HG02763 (cell line): Measurements from ENCODE around the gene KRTAP10-7.
"Not testable (repeated sequence)": the region's sequence is repeated elsewhere in the genome, so short reads cannot be mapped to it uniquely, and the experiment has no call there.

Experiments used
- ATAC-seq: cut with Tn5 transposase; IDR thresholded peaks from one replicate; pipeline ENCODE4 v1.9.1; 2021; ENCODE audit warnings: mild to moderate bottlenecking, moderate library complexity; ENCODE audit not compliant: unreplicated experiment

The KRTAP10-7 gene

GRCh38 chr21:44600118-44600978 is at the start of gene KRTAP10-7:
KRTAP10-7 (plus strand) TSS chr21:44600597; CDS start chr21:44600622, 25 bp downstream.
- ATAC-seq = not testable (repeated sequence)

GRCh38 chr21:44550807-44551206 is 49.6 kb upstream of the KRTAP10-7 start:
- ATAC-seq = no peak

GRCh38 chr21:44551340-44551961 is 48.9 kb upstream of the KRTAP10-7 start, which contains the start of gene KRTAP10-2:
KRTAP10-2 (minus strand) TSS chr21:44551505; CDS start chr21:44551458, 47 bp downstream.
- no peak for ATAC-seq

- no peak for ATAC-seq
Observed at GRCh38 chr21:44552136-44552535, 48.3 kb upstream of the KRTAP10-7 start.

- ATAC-seq = no peak
Observed at GRCh38 chr21:44552681-44553080, 47.7 kb upstream of the KRTAP10-7 start.

GRCh38 chr21:44555200-44555875 is 45.1 kb upstream of the KRTAP10-7 start:
- ATAC-seq = no peak

GRCh38 chr21:44556879-44557278 is 43.5 kb upstream of the KRTAP10-7 start:
- ATAC-seq = no peak

- ATAC-seq = no peak
Observed at GRCh38 chr21:44557491-44558328, 42.7 kb upstream of the KRTAP10-7 start.

GRCh38 chr21:44558329-44558675 is 42.1 kb upstream of the KRTAP10-7 start:
- ATAC-seq = not testable (repeated sequence)

- ATAC-seq = no peak
Observed at GRCh38 chr21:44558695-44559094, 41.7 kb upstream of the KRTAP10-7 start, which contains the start of gene KRTAP10-3. KRTAP10-3 (minus strand) TSS chr21:44558795; CDS start chr21:44558715, 80 bp downstream.

GRCh38 chr21:44564099-44564498 is 36.3 kb upstream of the KRTAP10-7 start:
- ATAC-seq = no peak

GRCh38 chr21:44564886-44565598 is 35.4 kb upstream of the KRTAP10-7 start:
- ATAC-seq = no peak

- ATAC-seq = no peak
Observed at GRCh38 chr21:44566403-44566802, 34.0 kb upstream of the KRTAP10-7 start.

- no peak for ATAC-seq
Observed at GRCh38 chr21:44567481-44568171, 32.8 kb upstream of the KRTAP10-7 start.

GRCh38 chr21:44568261-44568660 is 32.1 kb upstream of the KRTAP10-7 start:
- no peak for ATAC-seq

GRCh38 chr21:44568667-44569556 is 31.5 kb upstream of the KRTAP10-7 start:
- ATAC-seq = no peak

- no peak for ATAC-seq
Observed at GRCh38 chr21:44569861-44570517, 30.4 kb upstream of the KRTAP10-7 start.

- no peak for ATAC-seq
Observed at GRCh38 chr21:44571296-44571695, 29.1 kb upstream of the KRTAP10-7 start.
